GM21360 (cell line): ENCODE data around the gene ADAD1.
"Not testable (repeated sequence)": the region's sequence is repeated elsewhere in the genome, so short reads cannot be mapped to it uniquely, and the experiment has no call there.

Experiments used
- ATAC-seq: cut with Tn5 transposase; IDR thresholded peaks from one replicate; pipeline ENCODE4 v1.9.1; 2021; ENCODE audit warnings: mild to moderate bottlenecking, moderate library complexity; ENCODE audit not compliant: unreplicated experiment

ADAD1 gene

GRCh38 chr4:122378711-122379110 is at the start of gene ADAD1:
Gene ADAD1 (plus strand): TSS chr4:122379011. CDS start chr4:122380070, 1,059 bp downstream.
- ATAC-seq = no peak

- ATAC-seq = no peak
Measured at GRCh38 chr4:122329876-122330565, 48.8 kb upstream of the ADAD1 start.

- no peak for ATAC-seq
Measured at GRCh38 chr4:122331195-122331594, 47.6 kb upstream of the ADAD1 start.

GRCh38 chr4:122334828-122335227 is 44.0 kb upstream of the ADAD1 start:
- no peak for ATAC-seq

- no peak for ATAC-seq
Measured at GRCh38 chr4:122341886-122342285, 36.9 kb upstream of the ADAD1 start.

- ATAC-seq = no peak
Measured at GRCh38 chr4:122346036-122346435, 32.8 kb upstream of the ADAD1 start.

- ATAC-seq = no peak
Measured at GRCh38 chr4:122346503-122346902, 32.3 kb upstream of the ADAD1 start.

- no peak for ATAC-seq
Measured at GRCh38 chr4:122356317-122356808, 22.4 kb upstream of the ADAD1 start.

GRCh38 chr4:122360754-122361153 is 18.1 kb upstream of the ADAD1 start:
- ATAC-seq = no peak

- ATAC-seq = no peak
Measured at GRCh38 chr4:122364700-122365404, 14.0 kb upstream of the ADAD1 start.

GRCh38 chr4:122368786-122369185 is 10.0 kb upstream of the ADAD1 start:
- ATAC-seq = not testable (repeated sequence)

GRCh38 chr4:122377352-122377751 is 1.5 kb upstream of the ADAD1 start:
- no peak for ATAC-seq

- ATAC-seq = no peak
Measured at GRCh38 chr4:122379239-122379638, 428 bp downstream of the ADAD1 start.

GRCh38 chr4:122383341-122383740 is 4.5 kb downstream of the ADAD1 start:
- no peak for ATAC-seq

GRCh38 chr4:122384245-122384644 is 5.4 kb downstream of the ADAD1 start:
- ATAC-seq = no peak

GRCh38 chr4:122393276-122393675 is 14.5 kb downstream of the ADAD1 start:
- ATAC-seq = no peak

GRCh38 chr4:122403861-122404260 is 25.1 kb downstream of the ADAD1 start:
- no peak for ATAC-seq

- peak; percentile 64 for ATAC-seq
Measured at GRCh38 chr4:122412547-122412946, 33.7 kb downstream of the ADAD1 start.

- no peak for ATAC-seq
Measured at GRCh38 chr4:122423246-122423645, 44.4 kb downstream of the ADAD1 start.

GRCh38 chr4:122431351-122431750 is 52.5 kb downstream of the ADAD1 start:
- ATAC-seq = no peak

GRCh38 chr4:122434285-122434684 is 55.5 kb downstream of the ADAD1 start:
- no peak for ATAC-seq

- ATAC-seq = no peak
Measured at GRCh38 chr4:122450847-122451246, 72.0 kb downstream of the ADAD1 start.
